Tibial nerve (tissue), 4 donors: ENCODE data around the gene RAB11FIP5. TPM values are rescaled to one million over a fixed set of nuclear protein-coding genes. Genes with fewer than 3 reads are reported as not detected.
"Not testable (repeated sequence)": the region's sequence is repeated elsewhere in the genome, so short reads cannot be mapped to it uniquely, and the experiment has no call there.

ENCODE experiments used
- DNase-seq, 2 donors: peaks; one replicate each; pipeline ENCODE4 v3.0.0-alpha.2; 2019; ENCODE audit warnings: low spot score in 2 of 2
- H3K27ac ChIP-seq, 4 donors: fragments of 200-600 bp; sonication (generic) in 3 of 4; one replicate each; pipeline ENCODE4 v1.5.1; 2017 to 2019; ENCODE audit warnings: mild to moderate bottlenecking in 1 of 4
- H3K27me3 ChIP-seq, 2 donors: fragments of 200-600 bp; sonication (generic) in 1 of 2; one replicate each; pipeline versions ENCODE4 v1.5.1 to v1.6.0; 2017 to 2019
- H3K36me3 ChIP-seq, 3 donors: fragments of 200-600 bp; sonication (generic); one replicate each; pipeline ENCODE4 v1.5.1; 2018 to 2019
- H3K4me1 ChIP-seq, 4 donors: fragments of 200-600 bp; sonication (generic) in 3 of 4; one replicate each; pipeline ENCODE4 v1.5.1; 2017 to 2019
- H3K4me3 ChIP-seq, 4 donors: fragments of 200-600 bp; sonication (generic) in 3 of 4; one replicate each; pipeline ENCODE4 v1.5.1; 2017 to 2019; ENCODE audit warnings: mild to moderate bottlenecking in 1 of 4, moderate library complexity in 1 of 4
- H3K9me3 ChIP-seq, 4 donors: fragments of 200-600 bp; sonication (generic) in 3 of 4; one replicate each; pipeline ENCODE4 v1.5.1; 2017 to 2019
- CTCF ChIP-seq, 5 experiments: fragments of 200-600 bp in 3 of 5; fragments of 450-650 bp in 2 of 5; sonication (generic) in 3 of 5; IDR thresholded peaks; one replicate each; pipeline ENCODE4 v1.5.1; 2016 to 2019; ENCODE audit warnings: antibody characterized with exemption in 5 of 5, mild to moderate bottlenecking in 3 of 5, moderate library complexity in 2 of 5
- EP300 ChIP-seq, 2 donors: sonication (generic); formaldehyde crosslinking; IDR thresholded peaks; one replicate each; pipeline ENCODE4 v1.6.1; 2017; ENCODE audit warnings: antibody characterized with exemption in 2 of 2, mild to moderate bottlenecking in 1 of 2
- POLR2A ChIP-seq, 2 donors: fragments of 450-650 bp; IDR thresholded peaks; one replicate each; pipeline ENCODE4 v1.6.1; 2017; ENCODE audit warnings: antibody characterized with exemption in 2 of 2, mild to moderate bottlenecking in 2 of 2, moderate library complexity in 2 of 2
- WGBS, 2 donors: methylation state at CpG; one replicate each; pipeline ENCODE4 v1.1.5; 2018; 5-methylcytosine and 5-hydroxymethylcytosine counted together
- total RNA-seq, 4 donors: library from RNA; depleted of rRNA; stranded (reverse); fragments of >200 nt; gene quantifications; one replicate each; pipeline ENCODE4 v1.1.0, GENCODE V29; 2016

The RAB11FIP5 gene
- total RNA-seq, 4 donors from 2014 or later, result 35.7 to 40.4 (median 39.4) TPM

DNA sequence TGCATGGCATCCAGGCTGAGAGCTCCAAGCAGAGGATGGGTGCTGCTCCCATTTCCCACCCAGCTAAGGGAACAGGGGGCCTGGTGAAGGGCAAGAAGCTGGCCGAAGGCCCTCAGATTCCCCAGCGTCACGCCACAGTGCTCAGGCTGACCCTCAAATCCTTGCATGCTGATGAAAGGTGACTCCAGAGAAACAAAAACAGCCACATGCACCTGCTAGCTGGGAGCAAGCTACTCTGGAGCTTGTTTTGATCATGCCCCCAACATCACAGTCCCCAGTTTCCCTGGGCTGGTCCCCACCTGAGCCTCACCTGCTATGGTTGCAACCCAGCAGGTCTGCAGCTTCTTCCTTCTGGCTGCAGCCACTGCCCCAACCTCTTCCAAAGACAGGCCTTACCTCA is 13.3 kb downstream of the RAB11FIP5 start:
- no peaks in the 10 kb centered on the region for H3K9me3 ChIP-seq
- DNase-seq, result no peak
- H3K27me3 ChIP-seq, result no peaks in the 10 kb centered on the region
- no peak for TF ChIP-seq EP300 (IDR thresholded peaks at IDR 0.05)
- no peak for TF ChIP-seq CTCF (IDR thresholded peaks at IDR 0.05)
- TF ChIP-seq POLR2A (IDR thresholded peaks at IDR 0.05), result no peak
- H3K4me1 ChIP-seq, result peaks cover 0 to 34% (median 0%) of the 10 kb centered on the region in 4 donors
- H3K4me3 ChIP-seq, result no peak overlapping the region
- 94 to 100% methylated on average over 3 of the region's 3 CpGs for WGBS, 2 donors
- no peak overlapping the region for H3K27ac ChIP-seq
- no peaks in the 10 kb centered on the region for H3K36me3 ChIP-seq

DNA sequence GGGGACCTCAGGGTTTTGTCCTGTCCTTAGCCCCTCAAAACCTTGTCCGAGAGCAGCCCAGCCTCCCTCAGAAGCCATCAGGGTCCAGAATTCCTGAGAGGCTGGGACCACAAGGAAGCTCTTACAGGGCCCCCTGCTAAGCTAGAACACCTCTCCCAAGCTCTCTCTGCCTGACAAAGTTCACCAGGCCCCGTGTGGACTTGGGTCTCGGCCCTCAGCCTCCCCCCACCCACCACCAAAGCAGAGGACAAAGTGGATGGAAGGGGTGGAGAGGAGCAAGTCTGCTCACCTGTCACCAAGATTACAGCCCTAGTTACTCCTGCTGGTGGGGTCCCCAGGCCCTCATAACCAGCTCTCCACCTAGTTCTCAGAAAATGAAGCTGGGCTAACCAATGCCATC is 16.8 kb downstream of the RAB11FIP5 start:
- no peak for DNase-seq
- TF ChIP-seq EP300 (IDR thresholded peaks at IDR 0.05) (no peak), POLR2A (IDR thresholded peaks at IDR 0.05) (no peak), CTCF (IDR thresholded peaks at IDR 0.05) (no peak)
- WGBS, 2 donors, result 61 to 72% methylated on average over 3 of the region's 3 CpGs

DNA sequence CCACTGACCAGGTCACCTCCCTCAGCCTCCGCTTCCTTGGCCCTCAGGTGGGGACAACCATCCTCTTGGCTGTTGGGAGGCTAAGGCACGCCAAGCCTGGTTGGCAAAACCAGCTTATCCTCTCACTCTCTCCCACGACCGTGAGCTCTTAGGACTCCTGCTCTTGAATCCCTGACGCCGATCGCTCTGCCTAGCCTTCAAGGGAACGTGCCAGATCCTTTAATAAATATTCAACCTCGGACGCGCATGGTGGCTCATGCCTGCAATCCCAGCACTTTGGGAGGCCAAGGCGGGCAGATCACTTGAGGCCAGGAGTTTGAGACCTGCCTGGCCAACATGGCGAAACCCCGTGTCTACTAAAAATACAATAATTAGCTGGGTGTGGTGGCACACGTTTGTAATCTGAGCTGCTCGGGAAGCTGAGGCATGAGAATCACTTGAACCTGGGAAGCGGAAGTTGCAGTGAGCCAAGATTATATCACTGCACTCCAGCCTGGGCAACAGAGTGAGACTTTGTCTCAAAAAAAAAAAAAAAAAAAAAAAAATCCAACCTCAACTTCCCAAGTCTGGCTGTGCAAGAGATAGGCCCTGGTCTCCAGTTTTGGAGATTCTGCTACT is 19.0 kb downstream of the RAB11FIP5 start:
- not testable (repeated sequence) for H3K4me3 ChIP-seq, DNase-seq, H3K36me3 ChIP-seq, H3K9me3 ChIP-seq, H3K27me3 ChIP-seq
- WGBS, 2 donors, result 86 to 90% methylated on average over 17 of the region's 17 CpGs
- Histone ChIP-seq H3K4me1 (peaks cover 0 to 67% (median 3%) of the 10 kb centered on the region in 4 donors), H3K27ac (peak overlapping the region in 1 of 4 donors; percentile 60)

More for the DNA sequence above, 16.8 kb downstream of the RAB11FIP5 start:
- no peak overlapping the region for H3K27ac ChIP-seq
- H3K4me1 ChIP-seq, result peaks cover 0 to 45% (median 3%) of the 10 kb centered on the region in 4 donors
- no peaks in the 10 kb centered on the region for H3K36me3 ChIP-seq
- no peaks in the 10 kb centered on the region for H3K9me3 ChIP-seq
- no peak overlapping the region for H3K4me3 ChIP-seq
- H3K27me3 ChIP-seq, result no peaks in the 10 kb centered on the region

DNA sequence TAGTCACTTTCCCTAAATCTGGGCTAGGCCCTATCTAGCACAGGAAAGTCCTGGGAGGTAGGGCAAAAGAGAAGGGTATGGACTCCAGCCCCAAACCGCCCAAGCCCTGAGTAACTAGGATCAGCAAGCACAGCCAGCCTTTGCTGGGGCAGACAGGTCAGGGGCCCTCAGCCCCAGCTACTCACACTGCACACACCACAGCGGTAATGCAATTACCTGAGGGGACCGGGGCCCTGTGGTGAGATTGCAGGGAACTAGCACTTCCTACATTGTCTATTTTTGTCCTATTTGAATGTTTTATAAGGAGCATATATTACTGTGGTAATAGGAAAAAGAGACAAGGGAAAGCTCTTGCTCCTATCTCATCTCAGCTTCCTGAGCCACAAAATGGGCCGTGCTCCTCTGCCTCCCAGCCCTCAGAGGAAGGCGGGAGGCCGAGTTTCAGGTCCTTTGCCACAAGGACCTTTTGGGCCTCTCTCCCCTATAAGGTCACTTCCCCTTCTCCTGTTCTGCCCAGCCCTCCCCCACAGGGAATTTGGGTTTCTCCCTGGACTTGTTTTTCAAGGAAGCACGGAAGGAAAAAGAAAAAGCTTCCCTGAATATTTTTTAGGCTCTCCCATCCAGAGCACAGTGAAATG is 20.5 kb downstream of the RAB11FIP5 start:
- Histone ChIP-seq H3K9me3 (no peaks in the 10 kb centered on the region), H3K4me3 (no peak overlapping the region), H3K4me1 (peaks cover 0 to 67% (median 3%) of the 10 kb centered on the region in 4 donors), H3K36me3 (peaks cover 0 to 19% (median 0%) of the 10 kb centered on the region in 3 donors), H3K27ac (peak overlapping the region in 2 of 4 donors; percentile 18 to 60), H3K27me3 (no peaks in the 10 kb centered on the region)
- WGBS, 2 donors, result 47 to 51% methylated on average over 7 of the region's 7 CpGs
- TF ChIP-seq POLR2A (IDR thresholded peaks at IDR 0.05), result no peak
- no peak for TF ChIP-seq CTCF (IDR thresholded peaks at IDR 0.05)
- TF ChIP-seq EP300 (IDR thresholded peaks at IDR 0.05), result no peak
- DNase-seq, result no peak

- Histone ChIP-seq H3K27me3 (no peaks in the 10 kb centered on the region), H3K4me3 (no peak overlapping the region), H3K9me3 (no peaks in the 10 kb centered on the region), H3K4me1 (peaks cover 0 to 62% (median 3%) of the 10 kb centered on the region in 4 donors), H3K27ac (peak overlapping the region in 1 of 4 donors; percentile 60), H3K36me3 (peaks cover 0 to 25% (median 0%) of the 10 kb centered on the region in 3 donors)
- no peak for DNase-seq
- 92 to 93% methylated on average over 11 of the region's 11 CpGs for WGBS, 2 donors
- TF ChIP-seq POLR2A (IDR thresholded peaks at IDR 0.05), result no peak
- TF ChIP-seq EP300 (IDR thresholded peaks at IDR 0.05), result no peak
- no peak for TF ChIP-seq CTCF (IDR thresholded peaks at IDR 0.05)
Measured at GRCh38 chr2:73091696-73092095, 21.1 kb downstream of the RAB11FIP5 start.
